PC-3 (cell line): ENCODE measurements around the gene ARL13B.

ENCODE experiments used
- EZH2 ChIP-seq: fragments of 300-600 bp; sonication (generic); IDR thresholded peaks from one replicate; pipeline ENCODE4 v1.6.1; 2017; ENCODE audit warnings: antibody characterized with exemption, mild to moderate bottlenecking, low read length; ENCODE audit not compliant: unreplicated experiment
- EZH2phosphoT487 ChIP-seq: fragments of 300-600 bp; sonication (generic); IDR thresholded peaks from 2 replicates; pipeline ENCODE4 v1.6.1; 2018; ENCODE audit warnings: mild to moderate bottlenecking, antibody characterized with exemption, low read length, borderline replicate concordance
- TF ChIP-seq, protein P1 (sequence below): fragments of 300-600 bp; sonication (generic); conservative IDR thresholded peaks from 2 replicates; pipeline ENCODE4 v1.5.1; 2017; ENCODE audit warnings: antibody characterized with exemption, low read depth, mild to moderate bottlenecking, low read length

DNA sequence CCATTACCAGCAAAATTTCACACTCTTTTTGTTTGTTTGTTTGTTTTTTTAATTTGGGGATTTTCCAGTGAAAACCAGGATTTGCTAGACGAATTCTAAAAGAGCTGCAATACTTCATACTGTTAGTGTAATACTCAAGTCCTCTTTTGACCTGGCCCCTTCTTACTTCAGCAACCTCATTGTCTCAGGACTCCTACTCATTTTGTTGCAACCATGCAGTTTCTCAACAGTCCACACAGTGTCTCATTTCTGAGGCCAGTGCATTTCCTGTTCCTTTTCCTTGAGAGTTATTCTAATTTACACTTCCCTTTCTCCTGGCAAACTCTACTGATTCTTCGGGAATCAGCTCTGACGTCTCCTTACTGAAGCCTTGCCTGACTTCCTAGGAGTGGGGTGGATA, 118.5 kb downstream of the ARL13B start:
- TF ChIP-seq, protein P1, sequence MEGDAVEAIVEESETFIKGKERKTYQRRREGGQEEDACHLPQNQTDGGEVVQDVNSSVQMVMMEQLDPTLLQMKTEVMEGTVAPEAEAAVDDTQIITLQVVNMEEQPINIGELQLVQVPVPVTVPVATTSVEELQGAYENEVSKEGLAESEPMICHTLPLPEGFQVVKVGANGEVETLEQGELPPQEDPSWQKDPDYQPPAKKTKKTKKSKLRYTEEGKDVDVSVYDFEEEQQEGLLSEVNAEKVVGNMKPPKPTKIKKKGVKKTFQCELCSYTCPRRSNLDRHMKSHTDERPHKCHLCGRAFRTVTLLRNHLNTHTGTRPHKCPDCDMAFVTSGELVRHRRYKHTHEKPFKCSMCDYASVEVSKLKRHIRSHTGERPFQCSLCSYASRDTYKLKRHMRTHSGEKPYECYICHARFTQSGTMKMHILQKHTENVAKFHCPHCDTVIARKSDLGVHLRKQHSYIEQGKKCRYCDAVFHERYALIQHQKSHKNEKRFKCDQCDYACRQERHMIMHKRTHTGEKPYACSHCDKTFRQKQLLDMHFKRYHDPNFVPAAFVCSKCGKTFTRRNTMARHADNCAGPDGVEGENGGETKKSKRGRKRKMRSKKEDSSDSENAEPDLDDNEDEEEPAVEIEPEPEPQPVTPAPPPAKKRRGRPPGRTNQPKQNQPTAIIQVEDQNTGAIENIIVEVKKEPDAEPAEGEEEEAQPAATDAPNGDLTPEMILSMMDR: no peak
- TF ChIP-seq EZH2: no peak
- TF ChIP-seq EZH2phosphoT487: no peak
